ENCODE results near the gene ATG9B. TPM values are rescaled to one million over a fixed set of nuclear protein-coding genes. Genes with fewer than 3 reads are reported as not detected.

Gene ATG9B
- total and polyA plus RNA-seq, 9 of the 15 experiments (the other 6 are each of a cell fraction or from before 2014, with no cell fraction given), result 0.29 to 8.0 (median 2.1) TPM

DNA sequence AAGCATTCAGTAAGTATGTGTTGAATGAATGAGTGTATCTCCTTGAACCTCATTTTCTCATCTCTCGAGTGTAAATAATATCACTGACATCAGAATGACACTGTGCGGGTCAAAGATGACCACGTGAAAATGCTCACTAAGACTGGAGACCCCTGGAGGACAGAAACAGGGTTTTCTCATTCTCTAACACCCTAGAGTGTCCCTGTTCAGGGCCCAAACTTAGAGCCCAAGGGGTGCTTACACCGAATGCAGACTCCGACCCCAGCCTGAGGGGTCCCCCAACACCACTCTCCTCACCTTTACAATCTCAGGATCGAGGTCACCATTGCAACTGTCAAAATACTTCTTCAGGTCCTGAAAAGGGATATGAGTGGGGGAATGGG lies 32.0 kb upstream of the ATG9B start (continued):
- TF ChIP-seq, protein P1, sequence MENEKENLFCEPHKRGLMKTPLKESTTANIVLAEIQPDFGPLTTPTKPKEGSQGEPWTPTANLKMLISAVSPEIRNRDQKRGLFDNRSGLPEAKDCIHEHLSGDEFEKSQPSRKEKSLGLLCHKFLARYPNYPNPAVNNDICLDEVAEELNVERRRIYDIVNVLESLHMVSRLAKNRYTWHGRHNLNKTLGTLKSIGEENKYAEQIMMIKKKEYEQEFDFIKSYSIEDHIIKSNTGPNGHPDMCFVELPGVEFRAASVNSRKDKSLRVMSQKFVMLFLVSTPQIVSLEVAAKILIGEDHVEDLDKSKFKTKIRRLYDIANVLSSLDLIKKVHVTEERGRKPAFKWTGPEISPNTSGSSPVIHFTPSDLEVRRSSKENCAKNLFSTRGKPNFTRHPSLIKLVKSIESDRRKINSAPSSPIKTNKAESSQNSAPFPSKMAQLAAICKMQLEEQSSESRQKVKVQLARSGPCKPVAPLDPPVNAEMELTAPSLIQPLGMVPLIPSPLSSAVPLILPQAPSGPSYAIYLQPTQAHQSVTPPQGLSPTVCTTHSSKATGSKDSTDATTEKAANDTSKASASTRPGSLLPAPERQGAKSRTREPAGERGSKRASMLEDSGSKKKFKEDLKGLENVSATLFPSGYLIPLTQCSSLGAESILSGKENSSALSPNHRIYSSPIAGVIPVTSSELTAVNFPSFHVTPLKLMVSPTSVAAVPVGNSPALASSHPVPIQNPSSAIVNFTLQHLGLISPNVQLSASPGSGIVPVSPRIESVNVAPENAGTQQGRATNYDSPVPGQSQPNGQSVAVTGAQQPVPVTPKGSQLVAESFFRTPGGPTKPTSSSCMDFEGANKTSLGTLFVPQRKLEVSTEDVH (IDR thresholded peaks at IDR 0.05; ENCODE audit: low read depth, partially characterized antibody), result no peak
- TF ChIP-seq RHOXF2B (CRISPR knock-in tag; conservative IDR thresholded peaks at IDR 0.05) (no peak), POU5F1 (IDR thresholded peaks at IDR 0.05; ENCODE audit: borderline replicate concordance, low read depth, low read length, partially characterized antibody) (no peak), MCM5 (IDR thresholded peaks at IDR 0.05; ENCODE audit: low read depth) (no peak), BRD9 (IDR thresholded peaks at IDR 0.05; ENCODE audit: low read depth, partially characterized antibody) (no peak), TRIM24 (IDR thresholded peaks at IDR 0.05) (no peak), EHMT2 (IDR thresholded peaks at IDR 0.05) (no peak), ZNF318 (IDR thresholded peaks at IDR 0.05; ENCODE audit: borderline replicate concordance in 1 of 2, low read depth in 1 of 2) (no peak), ZNF239 (CRISPR knock-in tag; IDR thresholded peaks at IDR 0.05) (no peak), XRCC5 (IDR thresholded peaks at IDR 0.05; ENCODE audit: low read depth, low read length) (no peak), PRMT5 (CRISPR knock-in tag; IDR thresholded peaks at IDR 0.05) (no peak), ZNF644 (tag; IDR thresholded peaks at IDR 0.05; ENCODE audit: low read depth) (no peak), MBD2 (IDR thresholded peaks at IDR 0.05; ENCODE audit: borderline replicate concordance, low read depth) (peak; percentile 39; the same call in 1 of the 2 replicates), MEIS2 (IDR thresholded peaks at IDR 0.05; ENCODE audit: partially characterized antibody) (peak; percentile 71)
- TF ChIP-seq, protein P2, sequence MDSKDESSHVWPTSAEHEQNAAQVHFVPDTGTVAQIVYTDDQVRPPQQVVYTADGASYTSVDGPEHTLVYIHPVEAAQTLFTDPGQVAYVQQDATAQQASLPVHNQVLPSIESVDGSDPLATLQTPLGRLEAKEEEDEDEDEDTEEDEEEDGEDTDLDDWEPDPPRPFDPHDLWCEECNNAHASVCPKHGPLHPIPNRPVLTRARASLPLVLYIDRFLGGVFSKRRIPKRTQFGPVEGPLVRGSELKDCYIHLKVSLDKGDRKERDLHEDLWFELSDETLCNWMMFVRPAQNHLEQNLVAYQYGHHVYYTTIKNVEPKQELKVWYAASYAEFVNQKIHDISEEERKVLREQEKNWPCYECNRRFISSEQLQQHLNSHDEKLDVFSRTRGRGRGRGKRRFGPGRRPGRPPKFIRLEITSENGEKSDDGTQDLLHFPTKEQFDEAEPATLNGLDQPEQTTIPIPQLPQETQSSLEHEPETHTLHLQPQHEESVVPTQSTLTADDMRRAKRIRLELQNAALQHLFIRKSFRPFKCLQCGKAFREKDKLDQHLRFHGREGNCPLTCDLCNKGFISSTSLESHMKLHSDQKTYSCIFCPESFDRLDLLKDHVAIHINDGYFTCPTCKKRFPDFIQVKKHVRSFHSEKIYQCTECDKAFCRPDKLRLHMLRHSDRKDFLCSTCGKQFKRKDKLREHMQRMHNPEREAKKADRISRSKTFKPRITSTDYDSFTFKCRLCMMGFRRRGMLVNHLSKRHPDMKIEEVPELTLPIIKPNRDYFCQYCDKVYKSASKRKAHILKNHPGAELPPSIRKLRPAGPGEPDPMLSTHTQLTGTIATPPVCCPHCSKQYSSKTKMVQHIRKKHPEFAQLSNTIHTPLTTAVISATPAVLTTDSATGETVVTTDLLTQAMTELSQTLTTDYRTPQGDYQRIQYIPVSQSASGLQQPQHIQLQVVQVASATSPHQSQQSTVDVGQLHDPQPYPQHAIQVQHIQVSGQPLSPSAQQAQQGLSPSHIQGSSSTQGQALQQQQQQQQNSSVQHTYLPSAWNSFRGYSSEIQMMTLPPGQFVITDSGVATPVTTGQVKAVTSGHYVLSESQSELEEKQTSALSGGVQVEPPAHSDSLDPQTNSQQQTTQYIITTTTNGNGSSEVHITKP (IDR thresholded peaks at IDR 0.05; ENCODE audit: partially characterized antibody), result peak; percentile 29
